Measurements from ENCODE around the gene LCNL1. TPM values are rescaled to one million over a fixed set of nuclear protein-coding genes. Genes with fewer than 3 reads are reported as not detected.

The LCNL1 gene
- total and polyA plus RNA-seq, 7 donors: 0.14 to 1.1 (median 0.49) TPM; not detected in 2

DNA sequence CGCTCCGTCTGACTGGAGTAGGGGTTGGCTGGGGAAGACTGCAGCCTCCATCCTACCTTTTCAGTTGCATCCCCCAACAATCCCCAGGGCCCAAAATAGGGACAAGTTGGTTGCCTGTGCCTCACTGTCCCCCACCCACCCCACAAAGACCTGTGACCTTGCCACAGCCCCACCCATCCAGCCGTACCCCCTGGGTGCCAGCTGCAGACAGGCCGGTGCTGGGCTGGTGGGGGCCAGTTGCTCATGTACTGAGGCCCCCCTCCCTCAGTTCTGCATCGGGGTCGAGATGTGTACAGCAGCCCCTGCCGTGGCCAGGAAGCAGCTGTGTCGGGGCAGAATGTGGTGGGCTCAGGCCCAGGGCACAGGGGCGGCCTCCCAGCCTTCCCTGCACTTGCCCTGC lies 374 bp downstream of the LCNL1 start:
- TF ChIP-seq EP300 (IDR thresholded peaks at IDR 0.05) (no peak), POLR2A (IDR thresholded peaks at IDR 0.05) (no peak), POLR2AphosphoS5 (IDR thresholded peaks at IDR 0.05) (no peak)
- TF ChIP-seq, protein P1, sequence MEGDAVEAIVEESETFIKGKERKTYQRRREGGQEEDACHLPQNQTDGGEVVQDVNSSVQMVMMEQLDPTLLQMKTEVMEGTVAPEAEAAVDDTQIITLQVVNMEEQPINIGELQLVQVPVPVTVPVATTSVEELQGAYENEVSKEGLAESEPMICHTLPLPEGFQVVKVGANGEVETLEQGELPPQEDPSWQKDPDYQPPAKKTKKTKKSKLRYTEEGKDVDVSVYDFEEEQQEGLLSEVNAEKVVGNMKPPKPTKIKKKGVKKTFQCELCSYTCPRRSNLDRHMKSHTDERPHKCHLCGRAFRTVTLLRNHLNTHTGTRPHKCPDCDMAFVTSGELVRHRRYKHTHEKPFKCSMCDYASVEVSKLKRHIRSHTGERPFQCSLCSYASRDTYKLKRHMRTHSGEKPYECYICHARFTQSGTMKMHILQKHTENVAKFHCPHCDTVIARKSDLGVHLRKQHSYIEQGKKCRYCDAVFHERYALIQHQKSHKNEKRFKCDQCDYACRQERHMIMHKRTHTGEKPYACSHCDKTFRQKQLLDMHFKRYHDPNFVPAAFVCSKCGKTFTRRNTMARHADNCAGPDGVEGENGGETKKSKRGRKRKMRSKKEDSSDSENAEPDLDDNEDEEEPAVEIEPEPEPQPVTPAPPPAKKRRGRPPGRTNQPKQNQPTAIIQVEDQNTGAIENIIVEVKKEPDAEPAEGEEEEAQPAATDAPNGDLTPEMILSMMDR (IDR thresholded peaks at IDR 0.05): no peak
- WGBS, 2 donors: 80 to 81% methylated on average over 9 of the region's 9 CpGs
- no peak for DNase-seq
- no peak overlapping the region for H3K27ac ChIP-seq
- H3K4me1 ChIP-seq: peaks cover 0 to 16% (median 6%) of the 10 kb centered on the region in 4 donors
- no peaks in the 10 kb centered on the region for H3K36me3 ChIP-seq
- peaks cover 16 to 69% (median 57%) of the 10 kb centered on the region in 3 donors for H3K27me3 ChIP-seq
- no peaks in the 10 kb centered on the region for H3K9me3 ChIP-seq
- intact Hi-C loops (cut with DNase I): no loop called here
- no peak overlapping the region for H3K4me3 ChIP-seq

DNA sequence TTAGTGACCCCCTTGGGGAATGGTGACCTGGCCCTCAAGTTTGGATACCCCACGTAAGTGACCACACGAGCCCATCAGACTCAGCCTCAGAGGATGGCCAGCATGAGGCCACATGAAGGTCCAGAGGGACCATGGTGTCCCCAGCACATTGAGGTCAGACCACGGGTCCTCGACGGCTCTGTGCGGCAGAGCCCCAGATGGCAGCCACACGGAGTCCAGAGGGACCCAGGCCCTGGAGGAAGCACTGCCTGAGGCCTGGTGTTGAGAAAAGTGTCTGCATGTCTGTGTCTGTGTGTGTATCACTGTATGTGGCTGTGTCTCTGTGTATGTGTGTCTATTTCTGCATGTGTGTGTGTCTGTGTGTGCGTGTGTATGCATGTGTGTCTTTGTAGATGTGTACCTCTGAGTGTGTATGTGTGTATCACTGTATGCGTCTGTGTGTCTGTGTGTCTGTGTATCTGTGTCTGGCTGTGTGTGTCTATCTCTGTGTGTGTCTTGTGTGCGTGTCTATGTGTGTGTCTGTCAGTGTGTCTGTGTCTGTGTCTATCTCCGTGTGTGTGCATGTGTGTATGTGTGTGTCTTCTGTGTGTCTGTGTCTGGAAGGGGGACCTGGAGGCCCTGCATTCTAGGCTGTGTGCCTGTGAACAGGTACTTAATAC lies 992 bp downstream of the LCNL1 start:
- WGBS, 2 donors: 83% methylated on average over 11 of the region's 11 CpGs
- H3K9me3 ChIP-seq: no peaks in the 10 kb centered on the region
- DNase-seq: no peak
- no peaks in the 10 kb centered on the region for H3K36me3 ChIP-seq
- H3K4me3 ChIP-seq: no peak overlapping the region
- intact Hi-C loops (cut with DNase I): no loop called here
- TF ChIP-seq EP300 (IDR thresholded peaks at IDR 0.05): no peak
- TF ChIP-seq, protein P1 (IDR thresholded peaks at IDR 0.05): no peak
- TF ChIP-seq POLR2AphosphoS5 (IDR thresholded peaks at IDR 0.05): no peak
- TF ChIP-seq POLR2A (IDR thresholded peaks at IDR 0.05): no peak
- no peak overlapping the region for H3K27ac ChIP-seq
- H3K27me3 ChIP-seq: peaks cover 16 to 68% (median 55%) of the 10 kb centered on the region in 3 donors
- peaks cover 0 to 13% (median 3%) of the 10 kb centered on the region in 4 donors for H3K4me1 ChIP-seq

DNA sequence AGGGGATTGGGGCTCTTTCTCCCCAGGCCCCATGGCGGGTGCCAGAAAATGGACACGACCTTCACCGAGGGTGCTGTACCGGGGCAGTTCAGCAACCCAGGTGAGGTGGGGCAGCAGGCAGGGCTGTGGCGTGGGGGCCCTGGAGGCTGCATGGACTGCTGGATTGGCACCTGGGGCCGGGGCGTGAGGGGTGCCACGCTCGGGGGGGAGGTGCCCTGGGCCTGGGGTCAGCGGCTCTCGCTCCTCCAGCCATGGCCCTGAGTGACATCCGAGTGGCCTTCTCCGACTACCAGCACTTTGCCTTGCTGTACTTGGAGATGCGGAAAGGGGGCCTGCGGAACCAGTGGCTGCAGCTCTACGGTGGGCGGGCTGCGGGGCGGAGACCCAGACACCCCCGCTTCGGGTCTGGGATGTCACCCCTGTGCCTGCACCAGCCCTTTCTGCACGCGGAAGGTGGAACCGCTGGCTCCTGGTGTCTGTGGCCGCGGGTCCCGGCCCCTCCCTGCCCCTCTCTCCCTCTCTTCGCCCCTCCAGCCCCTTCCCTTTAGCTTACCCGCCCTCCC lies 1.8 kb downstream of the LCNL1 start:
- intact Hi-C loops (cut with DNase I): no loop called here
- Histone ChIP-seq H3K36me3 (no peaks in the 10 kb centered on the region), H3K27me3 (peaks cover 16 to 63% (median 47%) of the 10 kb centered on the region in 3 donors), H3K4me1 (peaks cover 0 to 13% (median 3%) of the 10 kb centered on the region in 4 donors), H3K9me3 (no peaks in the 10 kb centered on the region), H3K27ac (no peak overlapping the region), H3K4me3 (no peak overlapping the region)
- 55 to 65% methylated on average over 29 of the region's 29 CpGs for WGBS, 2 donors
- TF ChIP-seq POLR2AphosphoS5 (IDR thresholded peaks at IDR 0.05): no peak
- TF ChIP-seq POLR2A (IDR thresholded peaks at IDR 0.05): no peak
- TF ChIP-seq EP300 (IDR thresholded peaks at IDR 0.05): no peak
- TF ChIP-seq, protein P1 (IDR thresholded peaks at IDR 0.05): no peak
- no peak for DNase-seq

- H3K27me3 ChIP-seq: peaks cover 16 to 63% (median 41%) of the 10 kb centered on the region in 3 donors
- no peak for TF ChIP-seq EP300 (IDR thresholded peaks at IDR 0.05)
- peaks cover 0 to 13% (median 3%) of the 10 kb centered on the region in 4 donors for H3K4me1 ChIP-seq
- intact Hi-C loops (cut with DNase I): no loop called here
- WGBS, 2 donors: 8 to 11% methylated on average over 48 of the region's 48 CpGs
- no peaks in the 10 kb centered on the region for H3K36me3 ChIP-seq
- H3K27ac ChIP-seq: no peak overlapping the region
- no peaks in the 10 kb centered on the region for H3K9me3 ChIP-seq
- no peak for DNase-seq
- H3K4me3 ChIP-seq: no peak overlapping the region
Measured at GRCh38 chr9:136985027-136985602, 2.3 kb downstream of the LCNL1 start.

DNA sequence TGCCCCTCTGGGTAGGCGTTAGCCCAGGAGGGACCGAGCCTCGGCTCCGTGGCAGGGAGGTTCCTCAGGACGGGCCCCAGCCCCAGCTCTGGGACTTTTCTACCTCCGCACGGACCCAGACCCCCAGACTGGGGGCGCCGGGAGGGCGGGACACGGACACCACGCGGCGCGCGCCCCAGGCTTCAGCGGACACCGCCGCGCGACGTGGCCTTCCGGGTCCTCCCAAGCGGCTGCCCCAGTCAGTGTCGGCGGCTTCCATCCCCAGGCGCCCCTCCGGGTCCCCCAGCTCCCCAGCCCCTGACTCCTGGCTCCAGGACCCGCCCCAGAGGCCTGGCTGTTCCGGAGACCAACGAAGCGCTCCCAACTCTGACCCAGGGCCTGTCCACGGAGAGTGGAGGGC lies 3.1 kb downstream of the LCNL1 start:
- TF ChIP-seq, protein P1 (IDR thresholded peaks at IDR 0.05): no peak
- no peak for DNase-seq
- 19 to 25% methylated on average over 33 of the region's 33 CpGs for WGBS, 2 donors
- peaks cover 16 to 62% (median 34%) of the 10 kb centered on the region in 3 donors for H3K27me3 ChIP-seq
- H3K9me3 ChIP-seq: peaks cover 0 to 4% (median 0%) of the 10 kb centered on the region in 4 donors
- H3K36me3 ChIP-seq: no peaks in the 10 kb centered on the region
- peaks cover 0 to 13% (median 3%) of the 10 kb centered on the region in 4 donors for H3K4me1 ChIP-seq
- H3K27ac ChIP-seq: no peak overlapping the region
- no peak overlapping the region for H3K4me3 ChIP-seq
- intact Hi-C loops (cut with DNase I): no loop called here

All from sigmoid colon (tissue), 7 donors.